GF-D8 (cell line): ENCODE results near the gene EGFR.

ENCODE experiments used
- DNase-seq: peaks from one replicate; lab custom pipeline; 2025; lab: John Stamatoyannopoulos, UW

EGFR gene

DNA sequence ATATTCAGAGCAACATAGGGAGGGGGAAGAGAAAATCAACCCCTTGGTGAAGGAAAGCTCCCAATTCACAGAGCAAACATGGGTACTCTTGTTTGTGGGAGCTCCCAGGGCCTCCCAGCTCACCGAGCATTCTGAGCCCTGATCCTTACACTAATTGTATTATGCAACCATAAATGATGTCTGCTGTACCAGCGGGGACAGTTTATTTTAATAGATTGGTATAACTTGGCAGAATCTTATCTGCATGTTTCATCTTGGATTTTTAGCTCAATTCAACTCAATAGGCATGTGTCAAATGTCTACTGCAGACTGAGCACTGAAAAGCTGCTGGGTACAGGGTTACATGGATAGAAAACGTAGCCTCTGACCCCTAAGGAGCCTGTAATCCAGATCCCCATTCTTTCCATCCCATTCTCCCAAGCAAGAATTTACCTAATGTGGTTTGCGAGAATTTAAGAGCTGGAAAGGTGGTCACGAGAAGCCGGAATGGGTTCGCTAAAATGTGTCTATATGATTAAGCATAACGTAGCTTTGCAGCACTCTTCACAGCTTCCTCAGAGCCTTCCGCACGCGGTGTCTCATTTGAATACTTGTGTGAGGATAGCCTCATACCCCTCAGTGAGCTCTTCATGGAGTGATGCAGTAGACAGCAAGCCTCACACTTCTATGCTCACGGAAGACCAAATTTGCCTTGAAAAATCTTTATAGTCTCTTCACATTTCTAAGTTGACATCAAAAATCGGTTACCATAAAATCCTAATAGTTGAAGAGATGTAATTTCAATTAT is 18.3 kb downstream of the EGFR start:
- no peak for DNase-seq

DNA sequence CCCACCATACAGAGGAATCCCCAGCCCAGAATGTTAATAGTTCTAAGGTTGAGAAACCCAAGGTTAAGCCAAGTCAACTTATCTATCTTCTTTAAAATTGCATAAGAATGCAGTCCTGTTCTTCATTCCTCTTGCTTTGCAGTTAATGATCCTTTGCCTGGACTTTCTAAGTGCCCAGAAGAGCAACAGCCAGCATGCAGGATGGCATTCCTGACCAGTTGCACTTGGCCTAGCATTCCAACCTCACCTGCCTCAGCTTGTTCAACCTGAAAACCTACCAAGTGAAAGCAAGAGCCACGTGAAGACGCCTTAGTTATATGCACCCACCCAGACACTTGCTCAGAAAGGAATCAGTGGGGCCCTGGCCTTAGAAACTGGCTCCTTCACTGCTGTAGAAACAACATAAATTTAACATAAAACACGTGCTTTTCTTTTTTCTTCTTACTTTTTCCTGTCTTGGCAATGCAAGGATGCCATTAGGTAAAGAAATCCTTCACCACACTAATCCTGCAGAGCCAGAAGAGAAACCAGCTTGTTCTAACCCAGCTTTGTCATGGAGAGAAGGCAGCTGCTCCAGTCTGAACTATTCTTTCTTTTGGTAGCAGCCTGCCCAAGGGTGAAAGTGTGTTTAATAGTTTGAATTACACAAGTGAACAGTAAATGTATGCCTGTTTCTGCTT is 25.0 kb downstream of the EGFR start:
- no peak for DNase-seq

DNA sequence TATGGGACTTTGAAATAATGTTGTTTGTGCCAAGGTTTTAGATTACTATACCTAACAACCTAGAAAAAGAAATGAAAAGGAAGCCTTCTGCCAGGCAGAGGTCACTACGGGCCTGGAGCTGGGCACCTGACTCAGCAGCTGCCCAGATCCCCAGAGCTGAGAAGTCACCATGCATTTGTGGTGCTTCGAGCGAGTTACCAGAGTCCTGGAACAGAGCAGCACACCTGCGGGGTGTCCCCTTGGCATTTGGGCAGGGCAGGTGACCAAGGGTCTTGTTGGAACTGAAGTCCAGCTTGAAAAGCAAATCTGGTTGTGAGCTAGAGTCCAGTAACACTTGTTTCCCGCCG is 25.5 kb downstream of the EGFR start:
- DNase-seq, result no peak

DNA sequence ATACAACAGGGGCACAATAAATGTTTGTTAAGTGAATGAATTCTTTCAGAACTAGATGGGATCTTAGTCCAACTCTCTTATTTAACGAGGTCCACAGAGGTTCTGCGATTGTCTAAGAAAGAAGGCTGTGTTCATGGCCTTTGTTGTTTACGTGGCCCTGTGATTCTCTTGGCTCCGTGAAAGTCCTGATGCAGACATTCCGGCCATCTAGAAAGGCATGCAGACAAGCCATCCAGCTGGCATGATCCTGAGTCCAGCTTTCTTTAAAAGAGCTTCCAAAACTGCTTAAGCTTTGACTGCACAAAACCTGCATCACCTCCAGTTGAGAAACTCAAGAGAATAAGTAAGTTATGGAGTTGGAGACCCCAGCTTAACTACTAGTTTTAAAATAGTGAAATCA is 26.0 kb downstream of the EGFR start:
- no peak for DNase-seq

DNA sequence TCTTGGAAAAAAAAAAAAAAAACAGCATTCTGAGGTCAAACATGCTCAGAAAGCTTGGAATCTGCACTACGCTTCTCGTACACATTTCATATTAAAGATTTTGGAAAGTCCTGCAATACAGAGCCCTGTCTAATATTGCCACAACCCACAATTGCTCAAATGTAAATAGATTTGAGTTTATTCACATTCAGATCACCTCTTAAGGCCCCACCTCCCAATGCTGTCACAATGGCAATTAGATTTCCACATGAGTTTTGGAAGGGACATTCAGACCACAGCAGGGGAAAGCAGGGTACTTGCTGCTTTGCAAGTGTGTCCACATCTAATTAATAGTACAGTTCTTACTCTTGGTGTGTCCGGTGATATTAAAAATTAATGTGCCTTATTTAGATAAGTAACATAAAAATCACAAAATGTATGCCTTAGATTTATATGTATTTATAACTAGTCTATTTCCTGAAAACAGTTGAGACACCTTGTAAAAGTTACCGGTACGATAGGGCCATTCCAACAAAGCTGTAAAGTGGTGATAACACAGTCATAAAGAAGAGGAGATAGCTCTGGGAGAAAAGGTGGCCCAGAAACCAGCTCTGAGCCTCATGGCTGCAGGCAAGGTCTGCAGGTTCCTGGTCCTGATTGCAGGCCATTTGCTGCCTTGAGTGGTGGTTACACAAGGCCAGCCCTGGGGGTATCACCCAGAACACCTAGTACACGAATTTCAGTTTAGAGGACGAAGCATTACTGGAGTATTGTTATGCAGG is 27.9 kb downstream of the EGFR start:
- no peak for DNase-seq

DNA sequence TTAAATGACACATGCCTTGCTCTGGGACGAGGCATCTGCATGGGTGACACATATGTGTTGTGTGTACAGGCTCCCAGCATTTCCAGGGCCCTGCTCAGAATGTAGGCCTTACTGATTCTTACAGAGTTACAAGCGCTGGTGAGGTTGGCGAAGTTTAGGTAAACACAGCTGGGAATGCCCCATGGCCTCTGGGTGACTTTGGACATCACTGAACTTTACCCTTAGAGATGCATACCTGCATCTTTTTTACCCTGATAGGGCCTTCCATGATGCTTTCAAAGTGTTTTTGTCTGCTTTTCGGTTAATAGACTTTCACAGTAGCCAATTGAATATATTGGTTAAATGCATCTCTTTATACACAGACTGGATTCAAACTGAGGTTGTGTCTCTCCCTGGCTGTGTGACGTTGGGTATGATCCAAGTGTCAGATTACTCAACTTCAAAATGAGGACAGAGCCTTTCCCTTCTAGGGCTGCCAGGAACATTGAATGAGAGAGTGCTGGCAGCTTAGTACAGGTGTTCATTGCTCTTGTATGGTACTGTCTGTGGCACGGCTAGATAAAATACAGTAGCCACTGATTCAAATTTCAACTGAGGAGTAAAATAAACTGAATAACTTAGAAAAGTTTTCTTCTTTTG is 29.5 kb downstream of the EGFR start:
- no peak for DNase-seq

DNA sequence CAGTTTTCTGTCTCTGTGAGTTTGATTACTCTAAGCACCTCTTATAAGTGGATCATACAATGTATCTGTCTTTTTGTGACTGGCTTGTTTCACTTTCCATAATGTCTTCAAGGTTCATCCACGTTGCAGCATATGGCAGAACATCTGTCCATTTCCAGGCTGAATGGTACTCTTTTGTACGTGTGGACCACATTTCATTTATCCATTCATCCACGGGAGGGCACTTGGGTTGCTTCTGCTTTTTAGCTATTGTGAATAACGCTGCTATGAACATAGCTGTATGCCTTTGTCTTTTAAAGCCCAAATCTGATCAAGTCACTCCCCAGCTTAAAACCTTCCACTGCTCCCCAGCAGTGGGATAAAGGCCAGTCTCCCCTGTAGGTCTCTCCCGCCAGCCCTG is 31.5 kb downstream of the EGFR start:
- no peak for DNase-seq

DNA sequence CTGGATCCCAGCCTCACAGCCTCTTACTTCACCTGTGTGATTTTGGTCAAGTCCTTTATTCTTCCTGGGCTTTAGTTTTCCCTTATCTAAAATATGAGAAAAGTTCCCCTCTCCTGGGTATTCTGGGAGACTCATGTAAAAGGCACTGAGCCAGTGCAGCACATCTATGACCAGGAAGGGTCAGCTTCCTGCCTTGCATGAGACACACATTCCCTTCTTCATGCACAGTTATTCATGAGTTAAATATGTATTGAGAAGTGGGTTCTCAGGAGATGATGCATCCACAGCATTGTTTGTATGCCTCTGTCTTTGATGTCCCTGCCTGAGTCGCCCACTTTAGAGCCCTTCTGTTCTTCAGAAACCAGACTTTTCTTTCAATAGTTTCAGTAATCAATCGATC is 33.3 kb downstream of the EGFR start:
- no peak for DNase-seq

DNA sequence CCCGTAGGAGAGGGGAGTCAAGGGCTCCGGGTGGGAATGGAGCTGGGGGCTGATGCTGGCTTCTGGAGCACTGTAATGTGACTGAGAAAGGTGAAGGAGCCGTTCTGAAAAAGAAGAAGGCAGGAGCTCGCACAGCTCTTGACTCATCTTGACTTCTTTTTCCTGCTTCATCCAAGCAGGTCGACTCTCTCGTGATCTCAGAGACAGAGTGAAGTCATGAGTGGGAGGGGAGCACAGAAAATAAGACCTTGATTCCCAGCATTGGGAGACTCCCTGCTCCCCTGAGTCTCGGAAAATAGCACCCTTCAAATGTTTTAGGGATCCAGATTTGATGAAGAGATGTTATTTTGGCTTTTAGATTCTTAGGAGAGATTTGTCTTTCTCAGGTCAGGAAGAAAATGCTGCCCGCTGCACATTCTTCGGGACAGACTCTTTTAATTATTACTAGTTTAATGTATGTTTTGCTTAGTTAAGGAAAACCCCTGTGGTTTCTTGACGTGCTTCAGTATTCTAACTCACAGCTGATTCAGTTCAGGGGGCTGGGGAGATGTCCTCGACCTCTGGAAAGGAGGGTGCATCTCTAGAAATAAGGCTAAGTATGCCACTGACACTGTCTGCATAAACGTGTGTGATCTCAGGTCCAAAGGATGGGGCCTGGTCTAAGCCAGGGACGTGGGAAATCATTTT is 34.1 kb downstream of the EGFR start:
- no peak for DNase-seq

DNA sequence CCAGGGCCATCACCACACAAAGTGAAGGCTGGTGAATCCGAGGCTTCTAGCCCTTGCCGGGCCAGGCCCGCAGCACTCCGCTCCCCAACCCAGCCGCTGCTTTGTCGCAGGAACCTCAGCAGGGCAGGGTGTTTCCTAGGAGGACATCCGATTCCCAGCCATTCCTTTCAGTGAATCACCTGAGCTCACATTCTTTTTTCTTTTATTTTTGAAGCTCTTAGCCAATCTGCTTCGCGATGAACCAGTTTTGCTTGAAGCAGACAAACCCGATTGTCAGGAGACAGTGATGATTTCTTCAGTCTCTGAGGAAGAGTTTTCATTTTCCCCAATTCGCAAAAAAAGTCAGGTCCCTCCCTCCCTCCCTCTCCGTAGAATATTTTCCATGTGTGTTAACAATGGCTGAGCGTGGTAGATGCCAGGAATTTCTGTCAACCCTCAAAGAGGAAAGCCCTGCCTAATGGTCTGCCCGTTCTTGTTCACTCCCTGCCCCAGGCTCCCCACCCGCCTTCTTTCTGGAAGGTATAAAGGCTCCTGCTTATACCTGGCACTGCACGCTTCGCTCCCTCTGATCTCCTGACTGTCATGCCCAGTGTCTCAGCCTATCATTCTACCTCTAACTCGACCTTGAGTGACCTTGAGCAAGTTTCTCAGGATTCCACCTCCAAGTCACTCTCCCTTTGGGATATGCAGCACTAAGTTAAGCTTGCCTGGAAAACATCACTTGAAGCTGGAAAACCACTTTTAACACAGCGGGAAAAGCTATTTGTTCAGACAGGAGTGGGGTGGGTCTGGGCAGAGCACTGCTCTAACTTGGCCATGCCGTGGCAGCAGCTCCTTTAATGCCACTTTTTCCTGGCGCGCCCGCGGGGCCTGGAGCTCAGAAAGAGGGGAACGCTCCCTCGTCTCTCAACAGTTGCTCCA is 35.1 kb downstream of the EGFR start:
- DNase-seq, result no peak

DNA sequence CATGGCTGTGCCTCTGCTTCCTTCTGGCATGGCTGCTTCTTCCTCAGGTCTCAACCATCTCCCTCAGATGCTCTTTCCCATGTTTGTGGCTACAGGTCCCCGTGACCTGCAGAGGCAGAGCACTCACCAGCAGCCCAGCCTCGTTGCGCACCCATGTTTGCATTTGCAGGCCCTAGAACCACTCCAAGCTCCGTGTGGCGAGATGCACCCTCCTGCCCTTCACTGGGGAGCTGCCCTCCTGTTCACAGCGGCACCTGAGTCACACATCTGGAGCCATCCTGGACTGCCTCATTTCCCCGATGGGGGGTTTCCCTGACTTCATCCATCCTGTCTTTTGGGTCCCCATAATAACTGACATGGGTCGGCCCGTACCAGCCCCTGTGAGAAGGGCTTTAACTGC is 35.9 kb downstream of the EGFR start:
- DNase-seq, result no peak

DNA sequence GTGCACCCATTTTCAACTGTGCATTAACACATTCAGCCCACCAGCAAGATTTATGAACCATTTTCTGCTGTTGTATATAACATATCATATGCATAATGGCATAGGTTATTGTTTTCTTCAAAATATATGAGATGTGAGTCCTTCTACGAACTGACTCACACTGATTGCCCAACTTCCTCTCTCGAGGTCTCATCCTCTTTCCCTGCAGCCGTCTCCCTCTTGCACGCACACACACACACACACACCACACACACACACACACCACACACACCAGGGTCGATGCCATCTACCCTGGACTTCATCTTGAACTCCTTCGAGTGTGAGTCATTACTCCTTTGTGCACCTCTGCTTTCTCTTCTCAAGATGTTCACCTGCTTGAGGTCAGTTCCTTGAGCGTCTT is 36.7 kb downstream of the EGFR start:
- no peak for DNase-seq

DNA sequence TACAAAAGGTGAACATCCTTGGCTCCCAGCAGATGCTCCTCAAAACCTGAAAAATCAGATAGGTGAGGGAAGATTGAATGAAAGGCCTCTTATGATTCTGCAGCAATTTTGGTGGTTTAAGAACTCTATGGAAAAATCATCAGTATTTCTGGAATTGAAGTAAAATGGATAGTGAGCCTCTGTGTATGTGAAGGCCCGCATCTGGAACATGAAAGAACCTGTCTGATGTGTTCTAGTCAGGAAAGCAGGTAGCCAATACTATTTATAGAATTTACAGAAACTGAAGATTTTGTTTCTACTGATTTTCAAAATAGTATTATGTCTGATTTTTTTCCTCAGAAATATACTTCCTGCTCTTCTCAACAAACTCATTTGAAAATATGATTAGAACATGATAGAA is 37.3 kb downstream of the EGFR start:
- DNase-seq, result no peak

DNA sequence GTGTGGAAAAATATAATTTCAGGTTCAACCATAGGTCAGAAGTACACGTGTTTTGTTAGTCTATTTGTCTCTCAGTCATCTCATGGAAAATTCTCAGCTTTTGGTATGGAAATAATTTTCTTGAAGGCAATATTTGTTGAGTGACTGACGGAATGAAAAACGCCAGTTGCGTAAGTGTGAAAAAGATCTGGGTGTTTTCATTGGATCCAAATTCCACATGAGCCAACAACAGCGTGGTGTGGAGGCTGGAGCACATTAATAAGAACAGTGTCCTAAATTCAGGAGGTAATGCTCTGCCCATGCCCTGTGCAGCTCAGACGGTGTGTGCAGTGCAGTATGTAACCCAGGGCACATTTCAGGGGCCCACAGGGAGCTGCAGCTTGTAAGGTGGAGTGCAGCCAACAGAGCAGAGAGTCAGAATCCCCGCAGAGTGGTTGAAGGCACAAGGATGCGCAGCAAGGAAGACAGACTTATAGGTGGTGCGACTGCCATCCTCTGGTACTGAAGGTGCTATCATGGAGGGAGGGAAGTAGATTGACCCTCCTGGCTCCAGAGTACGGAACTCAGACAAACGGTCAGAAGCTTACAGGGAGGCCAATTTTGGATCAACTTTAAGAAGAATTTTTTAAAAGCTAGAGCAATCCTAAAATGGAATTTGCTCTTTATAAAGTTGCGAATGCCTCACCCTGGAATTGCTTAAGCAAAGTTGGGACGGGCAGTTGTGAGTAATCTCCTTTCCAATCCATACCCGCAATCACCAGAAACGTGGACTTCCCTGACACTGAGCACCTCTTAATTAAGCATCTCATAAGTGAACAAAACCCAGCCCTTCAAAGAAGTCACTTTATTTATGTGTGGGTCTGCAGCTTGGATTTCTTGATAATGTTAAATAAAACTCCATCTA is 38.0 kb downstream of the EGFR start:
- DNase-seq, result no peak

DNA sequence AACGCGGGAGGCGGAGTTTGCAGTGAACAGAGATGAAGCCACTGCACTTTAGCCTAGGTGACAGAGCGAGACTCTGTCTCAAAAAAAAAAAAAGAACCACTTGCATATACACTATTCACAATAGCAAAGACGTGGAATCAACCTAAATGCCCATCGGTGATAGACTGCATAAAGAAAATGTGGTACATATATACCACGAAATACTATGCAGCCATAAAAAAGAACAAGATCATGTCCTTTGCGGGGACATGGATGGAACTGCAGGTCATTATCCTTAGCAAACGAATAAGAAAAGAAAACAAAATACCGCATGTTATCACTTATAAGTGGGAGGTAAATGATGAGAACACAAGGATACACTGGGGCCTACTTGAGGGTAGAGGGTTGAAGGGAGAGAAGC is 39.5 kb downstream of the EGFR start:
- DNase-seq, result no peak

DNA sequence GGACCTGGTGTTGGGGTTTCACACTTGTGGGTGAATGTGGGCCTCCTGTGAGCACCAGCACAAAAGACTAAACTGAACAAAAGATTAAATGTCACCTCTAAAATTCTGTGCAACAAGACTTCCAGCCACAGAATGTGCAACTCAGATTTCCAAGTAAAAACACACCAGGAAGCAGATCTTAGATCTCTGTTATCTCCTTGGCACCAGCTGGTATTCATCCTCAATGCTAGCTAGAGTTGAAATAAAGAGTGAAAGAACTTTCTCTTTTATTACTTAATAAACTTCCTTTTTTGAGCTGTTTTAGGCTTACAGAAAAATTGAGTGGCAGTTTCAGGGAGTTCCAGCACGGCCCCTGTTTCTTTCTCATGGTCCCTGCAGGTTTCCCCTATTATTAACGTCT is 40.2 kb downstream of the EGFR start:
- DNase-seq, result no peak

DNA sequence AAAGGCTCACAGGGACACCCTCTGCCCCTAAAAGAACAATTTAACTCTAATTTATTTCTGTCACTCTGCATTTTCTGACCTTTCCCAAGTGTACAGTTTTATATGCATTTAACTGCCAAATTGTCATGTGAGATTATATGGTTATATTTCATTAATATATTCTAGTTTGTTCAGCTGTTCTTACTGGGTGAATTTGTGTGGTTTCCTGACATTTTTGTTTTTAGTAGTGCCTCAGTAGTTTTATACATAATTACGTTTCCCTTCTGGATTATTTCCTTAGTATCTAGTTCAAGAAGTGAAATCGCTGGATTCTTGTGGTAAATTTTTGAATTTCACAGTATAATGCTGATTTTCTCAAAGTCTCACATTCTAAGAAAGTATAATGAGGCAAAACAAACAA is 41.3 kb downstream of the EGFR start:
- no peak for DNase-seq

DNA sequence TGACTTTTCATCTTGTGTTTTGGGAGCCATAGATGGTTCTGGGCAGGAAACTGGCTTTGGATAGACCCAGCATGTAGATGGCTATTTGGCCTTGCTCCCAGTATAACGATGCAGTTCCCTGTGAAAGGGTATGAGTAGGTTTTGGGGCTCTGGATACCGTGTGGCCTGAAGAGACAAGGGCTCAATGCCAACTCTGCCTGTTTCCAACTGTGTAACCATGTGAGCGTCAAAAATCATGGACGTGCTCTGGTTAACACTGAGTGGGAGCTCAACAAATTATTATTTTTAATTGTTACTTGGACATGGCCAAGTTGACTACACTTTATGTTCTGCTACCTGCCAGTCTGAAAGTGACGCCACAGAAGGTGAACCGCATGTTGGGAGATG is 41.8 kb downstream of the EGFR start:
- no peak for DNase-seq

DNA sequence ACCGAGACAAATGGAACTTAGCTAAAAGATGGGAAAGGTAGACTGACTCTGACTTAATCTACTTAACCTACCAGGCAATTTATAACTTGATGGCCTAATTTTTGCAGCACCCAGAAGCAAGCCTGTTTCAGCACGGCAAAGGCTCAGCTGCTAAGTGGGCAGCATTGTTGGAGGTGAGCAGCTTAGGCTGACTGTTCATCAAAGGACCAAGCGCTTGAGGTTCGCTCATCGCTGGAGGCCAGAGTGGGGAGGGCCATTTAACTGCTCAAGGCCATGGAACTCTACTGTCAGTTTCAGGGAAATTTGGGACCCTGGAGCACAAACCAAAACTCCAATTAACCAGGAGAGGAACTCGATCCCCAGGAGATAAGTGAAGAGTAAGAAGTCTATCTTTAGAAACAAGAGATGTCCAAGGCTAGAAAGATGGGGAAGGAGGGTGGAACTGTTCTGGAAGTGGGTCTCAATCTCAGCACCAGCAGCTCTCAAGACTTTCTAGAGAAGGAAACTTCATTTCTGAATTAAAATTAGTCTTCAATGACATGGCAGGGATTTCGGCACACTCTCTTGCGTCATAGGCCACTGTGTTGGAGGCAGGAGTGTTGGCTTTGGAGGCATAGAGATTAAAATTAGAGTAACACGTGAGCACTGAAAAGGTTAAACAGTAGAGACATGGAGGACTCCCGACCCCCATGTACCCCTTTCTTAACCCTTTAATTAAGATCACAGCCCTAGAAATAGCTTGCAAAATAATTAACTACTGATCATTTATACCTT is 43.1 kb downstream of the EGFR start:
- no peak for DNase-seq
